ENCODE data around the gene SLC37A3.

- no peak for TF ChIP-seq CTCF (IDR thresholded peaks at IDR 0.05)
- no peak for TF ChIP-seq EP300 (IDR thresholded peaks at IDR 0.05)
- no peak for TF ChIP-seq POLR2A (IDR thresholded peaks at IDR 0.05)
Observed at GRCh38 chr7:140375323-140375722, 23.0 kb downstream of the SLC37A3 start.
